Hepatic stellate cell (primary cell): ENCODE measurements around the gene PPM1M.

Source experiments
- DNase-seq: peaks from one replicate; pipeline ENCODE4 v3.0.0; 2011; ENCODE audit warnings: low spot score

PPM1M gene

GRCh38 chr3:52216585-52217408 lies 28.8 kb upstream of the PPM1M start:
- peak; percentile 75 for DNase-seq

- DNase-seq: no peak
Measured at GRCh38 chr3:52217409-52217805, 28.2 kb upstream of the PPM1M start.

GRCh38 chr3:52218026-52218425 lies 27.5 kb upstream of the PPM1M start:
- DNase-seq: no peak

- no peak for DNase-seq
Measured at GRCh38 chr3:52218454-52218853, 27.1 kb upstream of the PPM1M start.

- no peak for DNase-seq
Measured at GRCh38 chr3:52218937-52219650, 26.5 kb upstream of the PPM1M start.

- DNase-seq: peak; percentile 91
Measured at GRCh38 chr3:52220380-52221026, 25.1 kb upstream of the PPM1M start.

GRCh38 chr3:52221141-52221562 lies 24.4 kb upstream of the PPM1M start:
- no peak for DNase-seq

- DNase-seq: no peak
Measured at GRCh38 chr3:52221563-52222318, 23.8 kb upstream of the PPM1M start.

GRCh38 chr3:52222319-52223221 lies 23.0 kb upstream of the PPM1M start:
- DNase-seq: no peak

GRCh38 chr3:52223449-52224408 lies 21.8 kb upstream of the PPM1M start:
- DNase-seq: no peak

- DNase-seq: no peak
Measured at GRCh38 chr3:52225452-52226228, 19.9 kb upstream of the PPM1M start, which contains the start of gene TLR9. Gene TLR9 (minus strand): TSS chr3:52225645. CDS start chr3:52225529, 116 bp downstream.

GRCh38 chr3:52226229-52226817 lies 19.2 kb upstream of the PPM1M start:
- DNase-seq: no peak

GRCh38 chr3:52227117-52227516 lies 18.4 kb upstream of the PPM1M start:
- no peak for DNase-seq

- DNase-seq: no peak
Measured at GRCh38 chr3:52227766-52228165, 17.8 kb upstream of the PPM1M start.

GRCh38 chr3:52228266-52228665 lies 17.3 kb upstream of the PPM1M start:
- no peak for DNase-seq

GRCh38 chr3:52228751-52229291 lies 16.7 kb upstream of the PPM1M start:
- no peak for DNase-seq

- no peak for DNase-seq
Measured at GRCh38 chr3:52229656-52230055, 15.9 kb upstream of the PPM1M start.

- no peak for DNase-seq
Measured at GRCh38 chr3:52230461-52230860, 15.1 kb upstream of the PPM1M start.
